Brain microvascular endothelial cell (primary cell): ENCODE measurements around the gene UBR7.
A peak's percentile ranks its signal among the peaks of the same experiment; 100 is the strongest.
"Not testable (repeated sequence)": the region's sequence is repeated elsewhere in the genome, so short reads cannot be mapped to it uniquely, and the experiment has no call there.

ENCODE experiments used
- DNase-seq: peaks from one replicate; pipeline ENCODE4 v3.0.0-alpha.2; 2020
- H3K27ac ChIP-seq: fragments of 250-450 bp; sonication (Bioruptor Pico); 2 replicates; pipeline ENCODE4 v1.5.1; 2020; ENCODE audit warnings: mild to moderate bottlenecking, moderate library complexity
- H3K27me3 ChIP-seq: fragments of 250-450 bp; sonication (Bioruptor Pico); replicated peaks from 2 replicates; pipeline ENCODE4 v1.5.1; 2020; ENCODE audit warnings: mild to moderate bottlenecking
- H3K36me3 ChIP-seq: fragments of 250-450 bp; sonication (Bioruptor Pico); replicated peaks from 2 replicates; pipeline ENCODE4 v1.5.1; 2020; ENCODE audit warnings: mild to moderate bottlenecking
- H3K4me3 ChIP-seq: 2 replicates; pipeline ENCODE4 v1.5.1; 2011; ENCODE audit warnings: low read depth, mild to moderate bottlenecking, control low read depth, low read length, moderate library complexity
- CTCF ChIP-seq: IDR thresholded peaks from 2 replicates; pipeline ENCODE4 v1.5.1; 2011; ENCODE audit warnings: low read depth, mild to moderate bottlenecking, moderate library complexity, low read length, control low read depth, inconsistent platforms; ENCODE audit errors: missing control alignments
- in situ Hi-C: cut with HindIII; loops from 2 replicates; pipeline ENCODE4 v1.10.0; 2017; ENCODE audit warnings: low sequenced_read_pairs, low pct_ligation_motif_present

Gene UBR7

GRCh38 chr14:93170141-93170540, 36.9 kb upstream of the UBR7 start:
- in situ Hi-C loops, DNase-seq: not testable (repeated sequence)

GRCh38 chr14:93171376-93171775, 35.7 kb upstream of the UBR7 start:
- in situ Hi-C loops: no loop called here
- H3K4me3 ChIP-seq: no peak overlapping the region
- no peaks in the 10 kb centered on the region for H3K27me3 ChIP-seq
- no peak for DNase-seq
- no peaks in the 10 kb centered on the region for H3K36me3 ChIP-seq
- no peak for TF ChIP-seq CTCF
- H3K27ac ChIP-seq: no peak overlapping the region

More at GRCh38 chr14:93170141-93170540, 36.9 kb upstream of the UBR7 start:
- not testable (repeated sequence) for H3K4me3 ChIP-seq, H3K36me3 ChIP-seq, H3K27me3 ChIP-seq, H3K27ac ChIP-seq

- in situ Hi-C loops: no loop called here
- Histone ChIP-seq H3K36me3 (no peaks in the 10 kb centered on the region), H3K27ac (no peak overlapping the region), H3K27me3 (no peaks in the 10 kb centered on the region), H3K4me3 (no peak overlapping the region)
- TF ChIP-seq CTCF: no peak
- DNase-seq: peak; percentile 35
These were observed 33.1 kb upstream of the UBR7 start for GRCh38 chr14:93173943-93174395.

- H3K27me3 ChIP-seq, H3K4me3 ChIP-seq, H3K27ac ChIP-seq, H3K36me3 ChIP-seq, DNase-seq, in situ Hi-C loops: not testable (repeated sequence)
These were observed 32.3 kb upstream of the UBR7 start for GRCh38 chr14:93174731-93175130.

GRCh38 chr14:93175492-93175891, 31.6 kb upstream of the UBR7 start:
- H3K4me3 ChIP-seq: no peak overlapping the region
- TF ChIP-seq CTCF: no peak
- in situ Hi-C loops: no loop called here
- no peaks in the 10 kb centered on the region for H3K27me3 ChIP-seq
- H3K36me3 ChIP-seq: no peaks in the 10 kb centered on the region
- no peak overlapping the region for H3K27ac ChIP-seq
- no peak for DNase-seq

GRCh38 chr14:93183596-93184317, 23.3 kb upstream of the UBR7 start:
- TF ChIP-seq CTCF: no peak
- in situ Hi-C loops: no loop called here
- no peaks in the 10 kb centered on the region for H3K36me3 ChIP-seq
- peak overlapping the region; percentile 95 for H3K4me3 ChIP-seq
- no peak for DNase-seq
- no peaks in the 10 kb centered on the region for H3K27me3 ChIP-seq
- no peak overlapping the region for H3K27ac ChIP-seq
